ENCODE results near the gene GPR137B. TPM values are rescaled to one million over a fixed set of nuclear protein-coding genes. Genes with fewer than 3 reads are reported as not detected.

The GPR137B gene
- total RNA-seq, 1 donor from 2014 or later: 14.8 TPM

DNA sequence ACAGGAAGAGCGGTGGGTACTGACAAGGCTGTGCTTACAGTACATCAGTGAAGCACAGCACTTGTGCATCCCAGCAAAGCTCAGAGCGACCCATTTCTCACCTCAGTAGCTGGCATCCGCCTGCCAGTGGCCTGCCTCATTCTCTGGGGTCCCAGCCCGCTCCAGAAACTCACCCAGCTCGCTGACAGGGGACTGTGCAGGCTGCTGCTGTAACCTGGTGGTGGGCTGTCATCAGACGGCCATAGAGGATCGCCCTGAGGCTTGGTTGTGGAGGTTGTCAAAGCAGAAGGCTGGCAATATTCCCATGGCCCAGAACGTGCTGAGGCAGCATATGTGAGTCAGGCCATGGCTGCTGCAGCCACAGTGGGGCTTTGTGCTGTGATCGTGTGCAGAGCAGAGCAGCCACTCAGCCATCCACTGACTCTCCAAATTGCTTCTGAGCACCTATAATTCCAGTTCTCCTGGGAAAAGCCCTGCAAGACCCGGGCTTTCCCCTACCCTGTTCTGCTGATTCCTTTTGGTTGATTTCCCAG, 13.6 kb upstream of the GPR137B start:
- TF ChIP-seq, protein P1, sequence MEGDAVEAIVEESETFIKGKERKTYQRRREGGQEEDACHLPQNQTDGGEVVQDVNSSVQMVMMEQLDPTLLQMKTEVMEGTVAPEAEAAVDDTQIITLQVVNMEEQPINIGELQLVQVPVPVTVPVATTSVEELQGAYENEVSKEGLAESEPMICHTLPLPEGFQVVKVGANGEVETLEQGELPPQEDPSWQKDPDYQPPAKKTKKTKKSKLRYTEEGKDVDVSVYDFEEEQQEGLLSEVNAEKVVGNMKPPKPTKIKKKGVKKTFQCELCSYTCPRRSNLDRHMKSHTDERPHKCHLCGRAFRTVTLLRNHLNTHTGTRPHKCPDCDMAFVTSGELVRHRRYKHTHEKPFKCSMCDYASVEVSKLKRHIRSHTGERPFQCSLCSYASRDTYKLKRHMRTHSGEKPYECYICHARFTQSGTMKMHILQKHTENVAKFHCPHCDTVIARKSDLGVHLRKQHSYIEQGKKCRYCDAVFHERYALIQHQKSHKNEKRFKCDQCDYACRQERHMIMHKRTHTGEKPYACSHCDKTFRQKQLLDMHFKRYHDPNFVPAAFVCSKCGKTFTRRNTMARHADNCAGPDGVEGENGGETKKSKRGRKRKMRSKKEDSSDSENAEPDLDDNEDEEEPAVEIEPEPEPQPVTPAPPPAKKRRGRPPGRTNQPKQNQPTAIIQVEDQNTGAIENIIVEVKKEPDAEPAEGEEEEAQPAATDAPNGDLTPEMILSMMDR (conservative IDR thresholded peaks at IDR 0.05; ENCODE audit: low read depth, low read length): no peak
- DNase-seq (ENCODE audit: low read depth): no peak

DNA sequence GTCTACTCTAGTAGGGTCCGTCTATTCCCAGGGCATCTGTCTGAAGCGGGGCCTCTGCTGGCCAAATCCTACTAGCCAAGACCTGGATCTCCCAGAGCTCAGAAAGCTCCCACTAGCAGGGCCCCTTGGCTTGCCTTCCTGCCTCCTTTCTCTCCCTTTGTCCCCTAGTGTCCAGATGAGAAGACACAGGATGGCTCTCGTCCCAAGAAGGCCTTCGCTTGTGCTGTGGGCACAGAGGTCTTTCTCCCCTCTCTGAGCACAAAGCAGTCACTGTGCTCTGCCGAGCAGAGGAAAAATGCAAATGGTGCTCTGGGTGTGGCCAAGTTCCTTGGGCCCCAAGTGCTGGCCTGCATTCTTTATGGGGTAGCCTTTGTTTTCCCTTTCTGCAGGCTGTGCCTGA, 13.0 kb upstream of the GPR137B start:
- H3K4me3 ChIP-seq (ENCODE audit: low read depth, low read length): no peak overlapping the region
- no peak for DNase-seq (ENCODE audit: low read depth)
- TF ChIP-seq, protein P1 (conservative IDR thresholded peaks at IDR 0.05; ENCODE audit: low read depth, low read length): no peak

More for the DNA sequence above, 13.6 kb upstream of the GPR137B start:
- H3K4me3 ChIP-seq (ENCODE audit: low read depth, low read length): no peak overlapping the region

DNA sequence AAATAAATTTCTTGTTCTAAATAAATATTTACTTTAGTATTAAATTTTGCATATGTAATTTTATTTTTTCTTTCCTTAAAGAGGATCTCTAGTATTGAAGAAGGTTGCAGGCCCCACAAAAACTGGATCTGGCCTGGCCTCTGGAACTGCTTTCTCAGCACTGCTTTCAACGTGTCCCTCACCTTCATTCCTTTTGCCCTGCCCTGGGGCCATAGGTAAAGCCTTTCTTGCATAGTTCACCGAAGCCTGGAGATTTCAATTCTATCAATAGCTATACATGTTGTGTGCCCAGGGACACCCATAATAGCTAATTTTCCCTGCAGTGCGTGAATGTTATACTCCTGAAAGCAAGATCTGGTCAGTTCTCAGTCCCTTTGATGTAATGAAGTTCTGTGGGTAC, 12.0 kb upstream of the GPR137B start:
- TF ChIP-seq, protein P1 (conservative IDR thresholded peaks at IDR 0.05; ENCODE audit: low read depth, low read length): no peak
- no peak overlapping the region for H3K4me3 ChIP-seq (ENCODE audit: low read depth, low read length)
- no peak for DNase-seq (ENCODE audit: low read depth)

DNA sequence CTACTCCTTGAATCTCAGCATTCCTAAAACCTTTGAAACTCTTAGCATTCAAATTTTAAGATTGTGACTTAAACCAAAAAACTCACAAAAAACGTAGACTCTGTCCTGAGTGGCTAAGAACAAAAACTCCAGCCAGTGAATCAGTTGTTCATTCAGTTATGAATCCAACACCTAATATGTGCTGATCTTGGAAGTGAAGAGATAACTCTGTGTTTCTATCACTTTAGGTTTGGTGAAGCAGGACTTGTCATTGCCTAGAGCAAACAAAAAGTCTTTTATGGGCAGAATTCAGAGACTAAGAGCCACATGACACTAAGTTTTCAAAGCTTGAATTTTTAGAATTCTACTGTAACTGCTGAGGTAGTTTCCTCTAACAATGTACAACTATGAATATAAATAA, 10.4 kb upstream of the GPR137B start:
- no peak for DNase-seq (ENCODE audit: low read depth)
- no peak overlapping the region for H3K4me3 ChIP-seq (ENCODE audit: low read depth, low read length)
- TF ChIP-seq, protein P1 (conservative IDR thresholded peaks at IDR 0.05; ENCODE audit: low read depth, low read length): no peak

DNA sequence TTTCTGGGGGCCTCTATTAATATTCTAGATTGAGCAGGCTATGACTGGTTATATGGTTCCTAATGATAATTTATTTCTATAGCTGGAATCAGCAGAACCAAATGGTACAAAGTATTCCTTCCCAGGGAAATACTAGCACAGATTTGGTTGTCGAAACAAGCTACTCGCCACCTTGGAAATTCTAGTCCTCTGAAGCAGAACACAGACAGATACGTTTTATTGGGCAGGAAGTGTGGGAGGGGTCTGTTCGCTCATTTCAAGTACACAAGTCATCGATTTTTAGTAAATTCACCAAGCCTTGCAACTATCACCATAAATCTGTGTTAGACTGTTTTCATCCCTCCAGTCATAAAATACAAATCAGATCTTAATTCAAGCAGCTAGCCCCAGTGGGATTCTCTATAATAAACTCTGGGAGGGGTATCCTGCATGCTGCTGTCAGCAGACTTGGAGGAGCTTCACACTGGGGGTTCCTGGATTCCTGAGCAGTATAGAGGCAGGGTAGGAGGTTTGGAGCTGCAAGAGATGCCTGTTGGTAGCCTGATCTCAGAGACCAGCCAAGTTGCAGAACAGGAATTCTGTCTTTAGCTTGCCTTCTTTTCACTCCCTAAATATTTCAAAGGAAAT, 9.8 kb upstream of the GPR137B start:
- TF ChIP-seq, protein P1 (conservative IDR thresholded peaks at IDR 0.05; ENCODE audit: low read depth, low read length): no peak
- no peak overlapping the region for H3K4me3 ChIP-seq (ENCODE audit: low read depth, low read length)
- no peak for DNase-seq (ENCODE audit: low read depth)

DNA sequence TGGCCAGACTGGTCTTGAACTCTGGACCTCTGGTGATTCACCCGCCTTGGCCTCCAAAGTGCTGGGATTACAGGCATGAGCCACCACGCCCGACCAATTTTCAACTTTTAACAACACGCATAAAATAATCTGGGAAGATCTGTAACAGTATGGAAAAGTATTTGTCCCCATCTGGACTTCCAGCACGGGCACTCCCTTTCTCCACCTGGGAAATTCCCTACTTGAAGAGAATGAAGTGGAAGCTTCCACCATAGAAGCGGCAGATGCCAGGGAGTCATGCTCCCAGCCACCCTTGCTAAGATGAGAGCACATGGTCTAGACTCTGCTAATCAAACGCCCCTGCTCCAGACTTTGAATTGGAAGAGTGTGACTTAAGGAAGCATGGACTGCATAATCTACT, 9.0 kb upstream of the GPR137B start:
- H3K4me3 ChIP-seq (ENCODE audit: low read depth, low read length): no peak overlapping the region
- TF ChIP-seq, protein P1 (conservative IDR thresholded peaks at IDR 0.05; ENCODE audit: low read depth, low read length): no peak
- no peak for DNase-seq (ENCODE audit: low read depth)

DNA sequence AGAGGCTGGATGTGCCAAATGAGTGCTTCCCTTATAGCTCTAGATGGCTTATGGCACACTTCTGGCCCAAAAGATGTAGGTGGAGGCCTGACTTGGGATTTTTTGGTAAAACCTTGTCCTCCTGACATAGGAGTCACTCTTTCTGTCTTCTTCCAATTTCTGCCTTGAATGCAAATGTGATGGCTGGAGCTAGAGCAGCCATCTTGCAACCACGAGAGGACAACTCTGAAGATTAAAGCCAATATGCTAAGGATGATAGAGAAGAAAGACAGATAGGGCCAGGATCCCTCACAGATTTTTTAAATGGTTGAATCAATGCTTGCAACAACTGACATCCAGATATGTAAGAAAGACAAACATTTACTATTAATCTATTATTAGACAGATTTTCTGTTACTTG, 8.5 kb upstream of the GPR137B start:
- no peak for DNase-seq (ENCODE audit: low read depth)
- TF ChIP-seq, protein P1 (conservative IDR thresholded peaks at IDR 0.05; ENCODE audit: low read depth, low read length): no peak
- H3K4me3 ChIP-seq (ENCODE audit: low read depth, low read length): no peak overlapping the region
